ENCODE data around the gene UNC45B. TPM values are rescaled to one million over a fixed set of nuclear protein-coding genes. Genes with fewer than 3 reads are reported as not detected.

UNC45B gene
- total RNA-seq, 4 donors from 2014 or later, result 0.14 TPM; not detected in 3

GRCh38 chr17:35127751-35128514 lies 19.7 kb upstream of the UNC45B start:
- in situ Hi-C loops (cut with MboI; ENCODE audit: low pct_ligation_motif_present in 1 of 4, low pct_unique_long_range_greater_than_20kb in 1 of 4, low sequenced_read_pairs in 3 of 4) (loop anchor here in 3 of 4 donors (10.0 to 25.0 kb wide), 5 partner anchors 541 to 716 kb away; partner anchors contain the start of genes RASL10B (in 1 of the 3) and TMEM132E (in 1 of the 3)), intact Hi-C loops (cut with DNase I; ENCODE audit: low total_unique reads) (no loop called here)
- Histone ChIP-seq H3K27ac (no peak overlapping the region), H3K36me3 (no peaks in the 10 kb centered on the region), H3K4me1 (no peaks in the 10 kb centered on the region), H3K4me3 (no peak overlapping the region), H3K27me3 (no peaks in the 10 kb centered on the region), H3K9me3 (no peaks in the 10 kb centered on the region)
- 76 to 86% methylated on average over 10 to 11 of the region's 11 CpGs for WGBS, 2 donors (ENCODE audit: low coverage in 1 of 2)
- DNase-seq, result no peak
- TF ChIP-seq POLR2A (IDR thresholded peaks at IDR 0.05) (no peak), POLR2AphosphoS5 (IDR thresholded peaks at IDR 0.05) (no peak), EP300 (IDR thresholded peaks at IDR 0.05; ENCODE audit: low read depth) (no peak)
- TF ChIP-seq, protein P1, sequence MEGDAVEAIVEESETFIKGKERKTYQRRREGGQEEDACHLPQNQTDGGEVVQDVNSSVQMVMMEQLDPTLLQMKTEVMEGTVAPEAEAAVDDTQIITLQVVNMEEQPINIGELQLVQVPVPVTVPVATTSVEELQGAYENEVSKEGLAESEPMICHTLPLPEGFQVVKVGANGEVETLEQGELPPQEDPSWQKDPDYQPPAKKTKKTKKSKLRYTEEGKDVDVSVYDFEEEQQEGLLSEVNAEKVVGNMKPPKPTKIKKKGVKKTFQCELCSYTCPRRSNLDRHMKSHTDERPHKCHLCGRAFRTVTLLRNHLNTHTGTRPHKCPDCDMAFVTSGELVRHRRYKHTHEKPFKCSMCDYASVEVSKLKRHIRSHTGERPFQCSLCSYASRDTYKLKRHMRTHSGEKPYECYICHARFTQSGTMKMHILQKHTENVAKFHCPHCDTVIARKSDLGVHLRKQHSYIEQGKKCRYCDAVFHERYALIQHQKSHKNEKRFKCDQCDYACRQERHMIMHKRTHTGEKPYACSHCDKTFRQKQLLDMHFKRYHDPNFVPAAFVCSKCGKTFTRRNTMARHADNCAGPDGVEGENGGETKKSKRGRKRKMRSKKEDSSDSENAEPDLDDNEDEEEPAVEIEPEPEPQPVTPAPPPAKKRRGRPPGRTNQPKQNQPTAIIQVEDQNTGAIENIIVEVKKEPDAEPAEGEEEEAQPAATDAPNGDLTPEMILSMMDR (IDR thresholded peaks at IDR 0.05), result no peak

DNA sequence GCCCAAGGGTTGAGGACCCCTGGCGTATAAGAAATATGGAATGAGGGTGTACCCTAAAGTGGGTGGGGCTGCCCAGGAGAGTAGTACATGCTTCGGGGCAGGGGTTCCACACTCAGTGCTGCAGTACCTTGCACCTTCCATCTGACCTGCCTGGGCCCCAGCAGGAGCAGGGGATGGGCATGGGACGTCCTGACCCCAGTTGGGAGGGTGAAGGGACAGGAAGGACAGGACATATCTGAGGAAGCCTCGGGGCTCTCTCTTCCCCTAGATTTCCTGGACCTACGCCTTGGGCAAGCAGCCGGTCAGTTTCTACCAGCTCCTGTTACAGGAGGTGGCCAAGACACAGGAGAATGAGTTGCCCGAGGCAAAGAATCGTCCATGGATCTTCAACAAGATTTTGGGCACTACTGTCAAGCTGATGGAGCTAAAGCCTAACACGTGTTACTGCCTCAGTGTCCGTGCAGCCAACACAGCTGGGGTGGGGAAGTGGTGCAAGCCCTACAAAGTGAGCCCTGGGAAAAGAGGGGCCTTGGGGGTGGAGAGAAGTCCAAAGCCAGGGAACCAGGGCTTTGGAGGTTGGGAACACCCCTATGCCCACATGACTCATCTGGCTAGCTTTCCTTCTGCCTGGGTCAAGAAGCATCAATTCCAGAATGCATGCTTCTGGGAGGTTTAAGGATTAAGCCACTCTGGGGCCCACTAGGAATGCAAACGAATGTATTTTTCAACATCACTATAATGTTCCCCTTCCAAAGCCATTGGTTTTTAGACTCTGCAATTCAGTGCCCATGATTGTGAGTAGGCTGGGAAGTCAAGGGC lies 18.3 kb upstream of the UNC45B start:
- Histone ChIP-seq H3K36me3 (peaks cover 0 to 7% (median 3%) of the 10 kb centered on the region in 4 donors), H3K27ac (no peak overlapping the region), H3K9me3 (no peaks in the 10 kb centered on the region), H3K4me1 (no peaks in the 10 kb centered on the region), H3K27me3 (no peaks in the 10 kb centered on the region), H3K4me3 (no peak overlapping the region)
- intact Hi-C loops (cut with DNase I; ENCODE audit: low total_unique reads) (no loop called here), in situ Hi-C loops (cut with MboI; ENCODE audit: low pct_ligation_motif_present in 1 of 4, low pct_unique_long_range_greater_than_20kb in 1 of 4, low sequenced_read_pairs in 3 of 4) (loop anchor here in 3 of 4 donors (10.0 to 25.0 kb wide), 5 partner anchors 542 to 717 kb away; partner anchors contain the start of genes RASL10B (in 1 of the 3) and TMEM132E (in 1 of the 3))
- 57 to 82% methylated on average over 1 to 11 of the region's 11 CpGs for WGBS, 2 donors (ENCODE audit: low coverage in 1 of 2)
- no peak for DNase-seq
- TF ChIP-seq EP300 (IDR thresholded peaks at IDR 0.05; ENCODE audit: low read depth) (no peak), POLR2AphosphoS5 (IDR thresholded peaks at IDR 0.05) (no peak), POLR2A (IDR thresholded peaks at IDR 0.05) (no peak)

- H3K27ac ChIP-seq, result no peak overlapping the region
- no peaks in the 10 kb centered on the region for H3K9me3 ChIP-seq
- WGBS, 2 donors (ENCODE audit: low coverage in 1 of 2), result 93 to 97% methylated on average over 2 to 5 of the region's 5 CpGs
- intact Hi-C loops (cut with DNase I; ENCODE audit: low total_unique reads), result no loop called here
- no peak for DNase-seq
- H3K4me3 ChIP-seq, result no peak overlapping the region
- in situ Hi-C loops (cut with MboI; ENCODE audit: low pct_ligation_motif_present in 1 of 4, low pct_unique_long_range_greater_than_20kb in 1 of 4, low sequenced_read_pairs in 3 of 4), result loop anchor here in 3 of 4 donors (10.0 to 25.0 kb wide), 5 partner anchors 543 to 718 kb away; partner anchors contain the start of genes RASL10B (in 1 of the 3) and TMEM132E (in 1 of the 3)
- peaks cover 0 to 12% (median 6%) of the 10 kb centered on the region in 4 donors for H3K36me3 ChIP-seq
- no peaks in the 10 kb centered on the region for H3K27me3 ChIP-seq
- no peak for TF ChIP-seq EP300 (IDR thresholded peaks at IDR 0.05; ENCODE audit: low read depth)
- TF ChIP-seq POLR2AphosphoS5 (IDR thresholded peaks at IDR 0.05), result no peak
- TF ChIP-seq, protein P1 (IDR thresholded peaks at IDR 0.05), result no peak
- no peak for TF ChIP-seq POLR2A (IDR thresholded peaks at IDR 0.05)
- no peaks in the 10 kb centered on the region for H3K4me1 ChIP-seq
Measured at GRCh38 chr17:35129973-35130351, 17.7 kb upstream of the UNC45B start.

- in situ Hi-C loops (cut with MboI; ENCODE audit: low pct_ligation_motif_present in 1 of 4, low pct_unique_long_range_greater_than_20kb in 1 of 4, low sequenced_read_pairs in 3 of 4), result loop anchor here in 1 of 4 donors (25.0 kb wide), 3 partner anchors 543 to 718 kb away; partner anchors contain the start of genes RASL10B and TMEM132E
- Histone ChIP-seq H3K9me3 (no peaks in the 10 kb centered on the region), H3K4me3 (no peak overlapping the region), H3K27me3 (no peaks in the 10 kb centered on the region), H3K4me1 (no peaks in the 10 kb centered on the region), H3K27ac (no peak overlapping the region), H3K36me3 (peaks cover 0 to 12% (median 6%) of the 10 kb centered on the region in 4 donors)
- intact Hi-C loops (cut with DNase I; ENCODE audit: low total_unique reads), result no loop called here
- DNase-seq, result no peak
- WGBS, 2 donors (ENCODE audit: low coverage in 1 of 2), result 93% methylated on average over 2 of the region's 3 CpGs; no CpG with 5 or more reads in 1 of the 2 donors
- no peak for TF ChIP-seq POLR2AphosphoS5 (IDR thresholded peaks at IDR 0.05)
- TF ChIP-seq POLR2A (IDR thresholded peaks at IDR 0.05), result no peak
- TF ChIP-seq EP300 (IDR thresholded peaks at IDR 0.05; ENCODE audit: low read depth), result no peak
- TF ChIP-seq, protein P1 (IDR thresholded peaks at IDR 0.05), result no peak
Measured at GRCh38 chr17:35130392-35130791, 17.2 kb upstream of the UNC45B start.
